Lower lobe of right lung (tissue), 2 donors: ENCODE results near the gene PLEKHA7. TPM values are rescaled to one million over a fixed set of nuclear protein-coding genes. Genes with fewer than 3 reads are reported as not detected.

ENCODE experiments used
- ATAC-seq, 2 donors: fragments of 200-7000 bp; cut with Tn5 transposase; one replicate each; pipeline ENCODE4 v1.9.1; 2020 to 2022; ENCODE audit warnings: mild to moderate bottlenecking in 2 of 2, moderate library complexity in 2 of 2
- DNase-seq: peaks from one replicate; pipeline ENCODE4 v3.0.0-alpha.2; 2020
- H3K27ac ChIP-seq: fragments of 200-600 bp; one replicate; pipeline ENCODE4 v1.8.0; 2022
- H3K27me3 ChIP-seq: fragments of 200-600 bp; one replicate; pipeline ENCODE4 v1.8.0; 2022; ENCODE audit warnings: low read depth
- H3K36me3 ChIP-seq: fragments of 200-600 bp; one replicate; pipeline ENCODE4 v1.8.0; 2022; ENCODE audit warnings: mild to moderate bottlenecking
- H3K4me1 ChIP-seq: fragments of 200-600 bp; one replicate; pipeline ENCODE4 v1.8.0; 2022
- H3K4me3 ChIP-seq: fragments of 200-600 bp; one replicate; pipeline ENCODE4 v1.8.0; 2022; ENCODE audit warnings: mild to moderate bottlenecking
- H3K9me3 ChIP-seq: fragments of 200-600 bp; one replicate; pipeline ENCODE4 v1.8.0; 2022
- CTCF ChIP-seq: fragments of 200-600 bp; IDR thresholded peaks from one replicate; pipeline ENCODE4 v1.8.0; 2022; ENCODE audit warnings: antibody characterized with exemption, mild to moderate bottlenecking
- intact Hi-C: fragments of 100-400 bp; cut with DNase I; formaldehyde crosslinking; loops from one replicate; pipeline ENCODE4 v1.11.0; 2022
- total RNA-seq: library from RNA; stranded (reverse); fragmentation: NEBNext Ultra II Directional; extraction: Animal tissue kit (Norgen Biotek cat#: 25700); gene quantifications from one replicate; pipeline ENCODE4 v1.2.1, GENCODE V29; 2021
- donor health status: DM: no; HTN: yes; CAD: no; lungs with severe emphysema.

The PLEKHA7 gene
- total RNA-seq, 1 donor from 2014 or later = 44.0 TPM

GRCh38 chr11:16772141-16772512 is 242.1 kb downstream of the PLEKHA7 start:
- no peak for DNase-seq
- H3K36me3 ChIP-seq = no peaks in the 10 kb centered on the region
- intact Hi-C loops = no loop called here
- no peak overlapping the region for H3K4me3 ChIP-seq
- no peaks in the 10 kb centered on the region for H3K27me3 ChIP-seq
- H3K27ac ChIP-seq = no peak overlapping the region
- no peaks in the 10 kb centered on the region for H3K9me3 ChIP-seq
- no peaks in the 10 kb centered on the region for H3K4me1 ChIP-seq
- TF ChIP-seq CTCF = no peak
- no peak for ATAC-seq

GRCh38 chr11:16771350-16772140 is 242.7 kb downstream of the PLEKHA7 start:
- ATAC-seq (no peak), DNase-seq (no peak)
- Histone ChIP-seq H3K4me3 (no peak overlapping the region), H3K36me3 (no peaks in the 10 kb centered on the region), H3K27me3 (no peaks in the 10 kb centered on the region), H3K4me1 (no peaks in the 10 kb centered on the region), H3K27ac (no peak overlapping the region), H3K9me3 (no peaks in the 10 kb centered on the region)
- intact Hi-C loops = no loop called here
- TF ChIP-seq CTCF = no peak

- Histone ChIP-seq H3K4me3 (no peak overlapping the region), H3K27ac (no peak overlapping the region), H3K9me3 (no peaks in the 10 kb centered on the region), H3K4me1 (no peaks in the 10 kb centered on the region), H3K36me3 (no peaks in the 10 kb centered on the region), H3K27me3 (no peaks in the 10 kb centered on the region)
- ATAC-seq = no peak
- DNase-seq = no peak
- intact Hi-C loops = no loop called here
- no peak for TF ChIP-seq CTCF
Measured at GRCh38 chr11:16770016-16770415, 244.2 kb downstream of the PLEKHA7 start.

GRCh38 chr11:16769386-16769785 is 244.8 kb downstream of the PLEKHA7 start:
- Histone ChIP-seq H3K27ac (no peak overlapping the region), H3K36me3 (no peaks in the 10 kb centered on the region), H3K4me3 (no peak overlapping the region), H3K9me3 (no peaks in the 10 kb centered on the region), H3K27me3 (no peaks in the 10 kb centered on the region), H3K4me1 (no peaks in the 10 kb centered on the region)
- intact Hi-C loops = no loop called here
- DNase-seq = no peak
- TF ChIP-seq CTCF = no peak
- no peak for ATAC-seq

- no peaks in the 10 kb centered on the region for H3K4me1 ChIP-seq
- intact Hi-C loops = no loop called here
Measured at GRCh38 chr11:16767957-16768356, 246.3 kb downstream of the PLEKHA7 start.

More at GRCh38 chr11:16767957-16768356, 246.3 kb downstream of the PLEKHA7 start:
- H3K27me3 ChIP-seq = no peaks in the 10 kb centered on the region
- no peak for TF ChIP-seq CTCF
- ATAC-seq (no peak), DNase-seq (no peak)
- H3K36me3 ChIP-seq = no peaks in the 10 kb centered on the region
- no peaks in the 10 kb centered on the region for H3K9me3 ChIP-seq
- H3K27ac ChIP-seq = no peak overlapping the region
- H3K4me3 ChIP-seq = no peak overlapping the region
